ENCODE results near the gene MUSTN1.

DNA sequence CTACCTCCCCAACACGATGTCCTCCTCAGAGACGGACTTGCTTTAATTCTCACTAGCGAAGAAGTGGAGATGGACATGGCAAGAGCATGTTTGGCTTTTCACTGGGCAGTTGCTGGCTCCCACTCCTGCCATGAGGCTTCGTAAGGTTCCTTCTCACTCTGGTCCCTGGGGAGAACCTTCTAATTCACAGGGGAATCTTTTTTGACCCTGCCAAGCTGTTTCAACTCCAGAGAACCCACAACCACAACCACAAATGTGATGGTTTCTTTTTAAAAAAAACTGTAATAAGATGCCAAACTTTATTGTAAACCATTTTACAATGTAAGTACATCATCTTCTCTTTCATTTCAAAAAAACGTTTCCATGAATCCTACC, 1.6 kb upstream of the MUSTN1 start:
- TF ChIP-seq CTCF (IDR thresholded peaks at IDR 0.05) (no peak), POLR2A (IDR thresholded peaks at IDR 0.05) (no peak)
